T-helper 2 cell (primary cell): ENCODE measurements around the gene CFAP77.

Source experiments
- DNase-seq, 5 experiments: peaks; one replicate each; pipeline versions ENCODE4 v3.0.0 to v3.0.0-alpha.2; 2012 to 2022

Gene CFAP77

GRCh38 chr9:132584601-132585560 is 174.9 kb downstream of the CFAP77 start:
- no peak for DNase-seq

- no peak for DNase-seq
These were observed 176.2 kb downstream of the CFAP77 start for GRCh38 chr9:132585954-132586829.

- no peak for DNase-seq
These were observed 177.0 kb downstream of the CFAP77 start for GRCh38 chr9:132586830-132587591.

GRCh38 chr9:132587592-132587955 is 177.6 kb downstream of the CFAP77 start:
- DNase-seq: no peak

GRCh38 chr9:132588098-132588497 is 178.1 kb downstream of the CFAP77 start:
- DNase-seq: no peak

- no peak for DNase-seq
These were observed 178.6 kb downstream of the CFAP77 start for GRCh38 chr9:132588501-132589147.

GRCh38 chr9:132589148-132590036 is 179.4 kb downstream of the CFAP77 start:
- no peak for DNase-seq

- no peak for DNase-seq
These were observed 180.0 kb downstream of the CFAP77 start for GRCh38 chr9:132590037-132590317.

- DNase-seq: no peak
These were observed 180.5 kb downstream of the CFAP77 start for GRCh38 chr9:132590318-132591182.

- DNase-seq: no peak
These were observed 181.2 kb downstream of the CFAP77 start for GRCh38 chr9:132591244-132591643.

GRCh38 chr9:132591751-132592314 is 181.8 kb downstream of the CFAP77 start:
- no peak for DNase-seq

- no peak for DNase-seq
These were observed 182.4 kb downstream of the CFAP77 start for GRCh38 chr9:132592451-132592850.

- DNase-seq: no peak
These were observed 184.4 kb downstream of the CFAP77 start for GRCh38 chr9:132594412-132594811.

GRCh38 chr9:132595319-132595718 is 185.3 kb downstream of the CFAP77 start:
- no peak for DNase-seq

GRCh38 chr9:132596200-132596599 is 186.2 kb downstream of the CFAP77 start:
- DNase-seq: no peak

GRCh38 chr9:132597073-132597775 is 187.2 kb downstream of the CFAP77 start:
- DNase-seq: no peak

- DNase-seq: no peak
These were observed 190.4 kb downstream of the CFAP77 start for GRCh38 chr9:132600326-132600984.

GRCh38 chr9:132602207-132602606 is 192.2 kb downstream of the CFAP77 start:
- DNase-seq: no peak

- no peak for DNase-seq
These were observed 195.4 kb downstream of the CFAP77 start for GRCh38 chr9:132605387-132605786.
